ENCODE results near the gene GPC3. TPM values are rescaled to one million over a fixed set of nuclear protein-coding genes. Genes with fewer than 3 reads are reported as not detected.
"Not testable (repeated sequence)": the region's sequence is repeated elsewhere in the genome, so short reads cannot be mapped to it uniquely, and the experiment has no call there.

GPC3 gene
- total RNA-seq, 3 donors from 2014 or later (not counting 1 experiment from before 2014, with no cell fraction given): not detected

DNA sequence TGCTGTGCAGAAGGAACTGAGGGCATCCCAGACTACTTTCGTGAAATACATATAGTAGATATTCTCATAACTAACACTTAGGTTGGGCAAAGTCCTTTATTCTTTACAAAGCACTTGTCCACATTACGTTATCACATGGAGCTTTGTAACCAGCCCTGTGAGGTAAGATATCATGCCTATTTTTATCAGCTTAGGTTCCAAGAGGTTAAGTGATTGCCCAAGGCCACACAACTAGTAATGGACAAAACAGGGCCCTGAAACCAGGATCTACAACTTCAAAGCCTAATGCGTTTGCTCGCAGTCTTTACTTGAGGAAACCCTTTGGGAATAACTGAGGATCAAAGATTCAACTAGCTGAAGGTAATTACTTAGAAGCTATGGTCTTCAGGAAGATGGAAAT, 261.5 kb downstream of the GPC3 start:
- ATAC-seq (no peak), DNase-seq (no peak)
- Mint-ChIP-seq H3K9me3 (no peaks in the 10 kb centered on the region), H3K27ac (no peak overlapping the region), H3K27me3 (ENCODE audit: low read depth in 2 of 2) (peaks cover 6 to 37% of the 10 kb centered on the region in 2 donors), H3K4me3 (no peak overlapping the region), H3K36me3 (no peaks in the 10 kb centered on the region), H3K4me1 (no peaks in the 10 kb centered on the region)
- Histone ChIP-seq H3K9me3 (ENCODE audit: control insufficient read depth, insufficient read depth, low read length) (no peaks in the 10 kb centered on the region), H3K27me3 (ENCODE audit: control insufficient read depth, insufficient read depth, low read length) (no peaks in the 10 kb centered on the region), H3K27ac (ENCODE audit: low read length) (no peak overlapping the region), H3K4me1 (ENCODE audit: control insufficient read depth, insufficient read depth, low read length) (no peaks in the 10 kb centered on the region), H3K36me3 (ENCODE audit: control insufficient read depth, insufficient read depth, low read length) (no peaks in the 10 kb centered on the region), H3K4me3 (ENCODE audit: low read length) (no peak overlapping the region)
- TF ChIP-seq, protein P1, sequence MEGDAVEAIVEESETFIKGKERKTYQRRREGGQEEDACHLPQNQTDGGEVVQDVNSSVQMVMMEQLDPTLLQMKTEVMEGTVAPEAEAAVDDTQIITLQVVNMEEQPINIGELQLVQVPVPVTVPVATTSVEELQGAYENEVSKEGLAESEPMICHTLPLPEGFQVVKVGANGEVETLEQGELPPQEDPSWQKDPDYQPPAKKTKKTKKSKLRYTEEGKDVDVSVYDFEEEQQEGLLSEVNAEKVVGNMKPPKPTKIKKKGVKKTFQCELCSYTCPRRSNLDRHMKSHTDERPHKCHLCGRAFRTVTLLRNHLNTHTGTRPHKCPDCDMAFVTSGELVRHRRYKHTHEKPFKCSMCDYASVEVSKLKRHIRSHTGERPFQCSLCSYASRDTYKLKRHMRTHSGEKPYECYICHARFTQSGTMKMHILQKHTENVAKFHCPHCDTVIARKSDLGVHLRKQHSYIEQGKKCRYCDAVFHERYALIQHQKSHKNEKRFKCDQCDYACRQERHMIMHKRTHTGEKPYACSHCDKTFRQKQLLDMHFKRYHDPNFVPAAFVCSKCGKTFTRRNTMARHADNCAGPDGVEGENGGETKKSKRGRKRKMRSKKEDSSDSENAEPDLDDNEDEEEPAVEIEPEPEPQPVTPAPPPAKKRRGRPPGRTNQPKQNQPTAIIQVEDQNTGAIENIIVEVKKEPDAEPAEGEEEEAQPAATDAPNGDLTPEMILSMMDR (IDR thresholded peaks at IDR 0.05): no peak
- WGBS (ENCODE audit: insufficient coverage): 91% methylated on average over 4 of the region's 4 CpGs
- intact Hi-C loops (cut with micrococcal nuclease): no loop called here

DNA sequence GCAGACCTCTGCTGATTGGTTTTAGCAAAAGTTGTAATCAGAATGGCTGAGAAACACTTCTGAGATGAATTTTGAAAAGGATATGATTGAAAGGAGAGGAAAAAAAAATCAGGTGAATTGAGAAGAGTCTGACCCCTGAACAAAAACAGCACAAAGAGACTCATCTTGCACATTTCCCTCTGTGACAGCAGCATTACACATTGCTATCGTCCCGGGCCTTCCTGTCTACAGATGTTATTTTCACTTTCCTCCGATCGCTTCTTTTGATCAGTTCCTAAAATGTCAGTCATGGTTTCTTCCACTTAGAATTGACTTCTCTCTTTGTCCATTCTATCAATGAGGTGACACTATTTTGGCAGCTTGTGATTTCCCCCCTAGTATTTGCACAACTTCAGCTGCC, 262.6 kb downstream of the GPC3 start:
- H3K9me3 ChIP-seq (ENCODE audit: control insufficient read depth, insufficient read depth, low read length): no peaks in the 10 kb centered on the region
- H3K9me3 Mint-ChIP-seq: no peaks in the 10 kb centered on the region
- intact Hi-C loops (cut with micrococcal nuclease): no loop called here
- no peaks in the 10 kb centered on the region for H3K27me3 ChIP-seq (ENCODE audit: control insufficient read depth, insufficient read depth, low read length)
- H3K4me3 Mint-ChIP-seq: no peak overlapping the region
- TF ChIP-seq, protein P1 (IDR thresholded peaks at IDR 0.05): no peak
- H3K27me3 Mint-ChIP-seq (ENCODE audit: low read depth in 2 of 2): peaks cover 6 to 44% of the 10 kb centered on the region in 2 donors
- H3K27ac Mint-ChIP-seq: no peak overlapping the region
- H3K36me3 Mint-ChIP-seq: no peaks in the 10 kb centered on the region
- H3K4me1 ChIP-seq (ENCODE audit: control insufficient read depth, insufficient read depth, low read length): no peaks in the 10 kb centered on the region
- no peak for ATAC-seq
- H3K36me3 ChIP-seq (ENCODE audit: control insufficient read depth, insufficient read depth, low read length): no peaks in the 10 kb centered on the region
- 44% methylated on average over 4 of the region's 4 CpGs for WGBS (ENCODE audit: insufficient coverage)
- no peak overlapping the region for H3K4me3 ChIP-seq (ENCODE audit: low read length)
- no peak overlapping the region for H3K27ac ChIP-seq (ENCODE audit: low read length)
- no peaks in the 10 kb centered on the region for H3K4me1 Mint-ChIP-seq
- peak in 1 of 2 donors; percentile 8 for DNase-seq

DNA sequence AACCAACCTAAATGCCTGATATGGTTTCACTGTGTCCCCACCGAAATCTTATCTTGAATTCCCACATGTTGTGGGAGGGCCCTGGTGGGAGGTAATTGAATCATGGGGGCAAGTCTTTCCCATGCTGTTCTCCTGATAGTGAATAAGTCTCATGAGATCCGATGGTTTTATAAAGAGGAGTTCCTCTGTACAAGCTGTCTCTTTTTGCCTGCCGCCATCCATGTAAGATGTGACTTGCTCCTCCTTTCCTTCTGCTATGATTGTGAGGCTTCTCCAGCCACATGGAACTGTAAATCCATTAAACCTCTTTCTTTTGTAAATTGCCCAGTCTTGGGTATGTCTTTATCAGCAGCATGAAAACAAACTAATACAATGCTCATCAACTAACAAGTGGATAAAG, 265.1 kb downstream of the GPC3 start:
- intact Hi-C loops (cut with micrococcal nuclease); H3K4me1 ChIP-seq (ENCODE audit: control insufficient read depth, insufficient read depth, low read length); H3K27ac ChIP-seq (ENCODE audit: low read length); H3K4me3 ChIP-seq (ENCODE audit: low read length); ATAC-seq; H3K27ac Mint-ChIP-seq; H3K9me3 Mint-ChIP-seq; H3K4me1 Mint-ChIP-seq; H3K4me3 Mint-ChIP-seq; H3K36me3 ChIP-seq (ENCODE audit: control insufficient read depth, insufficient read depth, low read length); DNase-seq; H3K9me3 ChIP-seq (ENCODE audit: control insufficient read depth, insufficient read depth, low read length); H3K27me3 ChIP-seq (ENCODE audit: control insufficient read depth, insufficient read depth, low read length); H3K36me3 Mint-ChIP-seq: not testable (repeated sequence)
- peaks cover 3 to 55% of the 10 kb centered on the region in 2 donors for H3K27me3 Mint-ChIP-seq (ENCODE audit: low read depth in 2 of 2)
- 83% methylated on average over 2 of the region's 3 CpGs for WGBS (ENCODE audit: insufficient coverage)

DNA sequence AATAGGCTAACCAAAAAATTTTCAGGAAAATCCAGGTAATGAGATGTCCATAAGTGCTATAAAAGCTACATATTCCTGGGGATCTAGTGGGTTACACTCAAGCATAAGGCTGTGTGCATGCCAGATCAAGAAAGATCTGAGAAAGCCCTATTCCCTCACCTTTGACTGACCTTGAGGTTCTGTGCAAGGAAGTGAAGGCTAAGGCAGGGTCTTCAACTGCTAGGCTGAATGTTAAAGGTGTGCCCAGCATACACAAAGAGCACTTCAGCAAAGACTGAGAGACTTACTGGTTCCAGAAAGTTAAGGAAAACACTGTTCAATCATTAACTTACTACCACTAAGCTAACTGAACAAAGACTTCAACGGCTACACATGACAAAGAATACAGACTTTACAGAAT, 269.7 kb downstream of the GPC3 start:
- Histone ChIP-seq H3K4me1 (ENCODE audit: control insufficient read depth, insufficient read depth, low read length) (no peaks in the 10 kb centered on the region), H3K9me3 (ENCODE audit: control insufficient read depth, insufficient read depth, low read length) (no peaks in the 10 kb centered on the region), H3K27ac (ENCODE audit: low read length) (no peak overlapping the region), H3K27me3 (ENCODE audit: control insufficient read depth, insufficient read depth, low read length) (no peaks in the 10 kb centered on the region), H3K36me3 (ENCODE audit: control insufficient read depth, insufficient read depth, low read length) (no peaks in the 10 kb centered on the region), H3K4me3 (ENCODE audit: low read length) (no peak overlapping the region)
- no peaks in the 10 kb centered on the region for H3K36me3 Mint-ChIP-seq
- no peaks in the 10 kb centered on the region for H3K4me1 Mint-ChIP-seq
- no peaks in the 10 kb centered on the region for H3K9me3 Mint-ChIP-seq
- TF ChIP-seq, protein P1 (IDR thresholded peaks at IDR 0.05): no peak
- intact Hi-C loops (cut with micrococcal nuclease): no loop called here
- no peak overlapping the region for H3K27ac Mint-ChIP-seq
- DNase-seq (no peak), ATAC-seq (no peak)
- no peak overlapping the region for H3K4me3 Mint-ChIP-seq
- WGBS (ENCODE audit: insufficient coverage): no CpG with 5 or more reads among the region's 1 CpG
- peaks cover 3 to 66% of the 10 kb centered on the region in 2 donors for H3K27me3 Mint-ChIP-seq (ENCODE audit: low read depth in 2 of 2)

Data from natural killer cell (primary cell).